GM21423 (cell line): ENCODE results near the gene PXDC1.
"Not testable (repeated sequence)": the region's sequence is repeated elsewhere in the genome, so short reads cannot be mapped to it uniquely, and the experiment has no call there.

ENCODE experiments used
- ATAC-seq: cut with Tn5 transposase; IDR thresholded peaks from one replicate; pipeline ENCODE4 v1.9.1; 2021; ENCODE audit warnings: mild to moderate bottlenecking, moderate library complexity; ENCODE audit not compliant: unreplicated experiment

PXDC1 gene

GRCh38 chr6:3687847-3688246 lies 63.7 kb downstream of the PXDC1 start:
- no peak for ATAC-seq

GRCh38 chr6:3683331-3683730 lies 68.2 kb downstream of the PXDC1 start:
- ATAC-seq: no peak

- ATAC-seq: no peak
These were observed 72.6 kb downstream of the PXDC1 start for GRCh38 chr6:3678946-3679345.

GRCh38 chr6:3677751-3678150 lies 73.8 kb downstream of the PXDC1 start:
- ATAC-seq: not testable (repeated sequence)

GRCh38 chr6:3677351-3677750 lies 74.2 kb downstream of the PXDC1 start:
- not testable (repeated sequence) for ATAC-seq
